ENCODE results near the gene ZPR1.
"Not testable (repeated sequence)": the region's sequence is repeated elsewhere in the genome, so short reads cannot be mapped to it uniquely, and the experiment has no call there.

The ZPR1 gene

GRCh38 chr11:116807601-116808261 lies 19.9 kb upstream of the ZPR1 start:
- CTCF ChIA-PET: interaction anchor here (0.8 kb wide), 1 partner anchor 16 kb away, joined by 3 read pairs; the partner anchor contains the start of gene APOA5
- no peak overlapping the region for H3K4me3 ChIP-seq (ENCODE audit: low read depth, low read length)
- POLR2A ChIA-PET: no interaction called here
- no peak for TF ChIP-seq CTCF (IDR thresholded peaks at IDR 0.05; ENCODE audit: insufficient read depth, low read length, missing control alignments)
- no peak for DNase-seq (ENCODE audit: low read depth, low spot score)

GRCh38 chr11:116804001-116804400 lies 16.2 kb upstream of the ZPR1 start:
- CTCF ChIA-PET: interaction anchor here (1.2 kb wide), 1 partner anchor 13 kb away, joined by 4 read pairs; no protein-coding TSS in a partner anchor
- DNase-seq (ENCODE audit: low read depth, low spot score): no peak
- TF ChIP-seq CTCF (IDR thresholded peaks at IDR 0.05; ENCODE audit: insufficient read depth, low read length, missing control alignments): no peak
- no peak overlapping the region for H3K4me3 ChIP-seq (ENCODE audit: low read depth, low read length)
- POLR2A ChIA-PET: interaction anchor here (0.7 kb wide), 1 partner anchor 17 kb away, joined by 3 read pairs; no protein-coding TSS in a partner anchor

GRCh38 chr11:116801662-116802061 lies 13.8 kb upstream of the ZPR1 start:
- POLR2A ChIA-PET; DNase-seq (ENCODE audit: low read depth, low spot score); H3K4me3 ChIP-seq (ENCODE audit: low read depth, low read length): not testable (repeated sequence)
- CTCF ChIA-PET: interaction anchor here (4.3 kb wide), 1 partner anchor 11 kb away, joined by 28 read pairs; the partner anchor contains the start of gene APOA5

- H3K4me3 ChIP-seq (ENCODE audit: low read depth, low read length): no peak overlapping the region
- ChIA-PET POLR2A (no interaction called here), CTCF (interaction anchor here (0.6 to 4.3 kb wide), 3 partner anchors 10 to 14 kb away, joined by 3 to 28 read pairs (median 3); partner anchors contain the start of gene APOA5)
- DNase-seq (ENCODE audit: low read depth, low spot score): no peak
- no peak for TF ChIP-seq CTCF (IDR thresholded peaks at IDR 0.05; ENCODE audit: insufficient read depth, low read length, missing control alignments)
Measured at GRCh38 chr11:116800610-116801009, 12.8 kb upstream of the ZPR1 start.

- no peak for TF ChIP-seq CTCF (IDR thresholded peaks at IDR 0.05; ENCODE audit: insufficient read depth, low read length, missing control alignments)
- no peak for DNase-seq (ENCODE audit: low read depth, low spot score)
- POLR2A ChIA-PET: no interaction called here
- H3K4me3 ChIP-seq (ENCODE audit: low read depth, low read length): no peak overlapping the region
- CTCF ChIA-PET: interaction anchor here (0.7 to 4.3 kb wide), 3 partner anchors 8 to 38 kb away, joined by 3 to 28 read pairs (median 6); partner anchors contain the start of gene APOA5
Measured at GRCh38 chr11:116798368-116798767, 10.5 kb upstream of the ZPR1 start.

- POLR2A ChIA-PET: no interaction called here
- TF ChIP-seq CTCF (IDR thresholded peaks at IDR 0.05; ENCODE audit: insufficient read depth, low read length, missing control alignments): no peak
- no peak for DNase-seq (ENCODE audit: low read depth, low spot score)
- no peak overlapping the region for H3K4me3 ChIP-seq (ENCODE audit: low read depth, low read length)
- CTCF ChIA-PET: interaction anchor here (1.8 kb wide), 1 partner anchor 38 kb away, joined by 6 read pairs; no protein-coding TSS in a partner anchor
Measured at GRCh38 chr11:116797816-116798215, 10.0 kb upstream of the ZPR1 start.
